HG03469 (cell line): ENCODE data around the gene PTPRE.
"Not testable (repeated sequence)": the region's sequence is repeated elsewhere in the genome, so short reads cannot be mapped to it uniquely, and the experiment has no call there.

Experiments
- ATAC-seq: cut with Tn5 transposase; IDR thresholded peaks from one replicate; pipeline ENCODE4 v1.9.1; 2021; ENCODE audit warnings: mild to moderate bottlenecking, moderate library complexity, moderate number of reproducible peaks; ENCODE audit not compliant: unreplicated experiment

PTPRE gene

GRCh38 chr10:128086003-128086863 is 179.3 kb downstream of the PTPRE start:
- ATAC-seq: no peak

GRCh38 chr10:128087146-128087883 is 180.4 kb downstream of the PTPRE start:
- ATAC-seq: no peak

GRCh38 chr10:128087884-128088709 is 181.2 kb downstream of the PTPRE start:
- ATAC-seq: no peak

- ATAC-seq: no peak
Measured at GRCh38 chr10:128091636-128092210, 184.8 kb downstream of the PTPRE start.

- ATAC-seq: no peak
Measured at GRCh38 chr10:128092454-128092853, 185.6 kb downstream of the PTPRE start.

GRCh38 chr10:128094596-128094995 is 187.7 kb downstream of the PTPRE start:
- ATAC-seq: not testable (repeated sequence)

- peak; percentile 55 for ATAC-seq
Measured at GRCh38 chr10:128095027-128095752, 188.3 kb downstream of the PTPRE start.

- ATAC-seq: no peak
Measured at GRCh38 chr10:128095753-128096469, 189.0 kb downstream of the PTPRE start.

- no peak for ATAC-seq
Measured at GRCh38 chr10:128096486-128097199, 189.7 kb downstream of the PTPRE start.

GRCh38 chr10:128097783-128098182 is 190.9 kb downstream of the PTPRE start:
- no peak for ATAC-seq

GRCh38 chr10:128098631-128099030 is 191.7 kb downstream of the PTPRE start:
- no peak for ATAC-seq

GRCh38 chr10:128099901-128100300 is 193.0 kb downstream of the PTPRE start:
- ATAC-seq: no peak

- no peak for ATAC-seq
Measured at GRCh38 chr10:128101901-128102300, 195.0 kb downstream of the PTPRE start.

GRCh38 chr10:128102480-128103228 is 195.8 kb downstream of the PTPRE start:
- no peak for ATAC-seq

GRCh38 chr10:128103229-128103714 is 196.4 kb downstream of the PTPRE start:
- ATAC-seq: no peak

- ATAC-seq: no peak
Measured at GRCh38 chr10:128105383-128105782, 198.5 kb downstream of the PTPRE start.

- ATAC-seq: no peak
Measured at GRCh38 chr10:128109707-128110106, 202.8 kb downstream of the PTPRE start.

- no peak for ATAC-seq
Measured at GRCh38 chr10:128110339-128110738, 203.4 kb downstream of the PTPRE start.
